GM23338 (cell line): ENCODE results near the gene AGR3. TPM values are rescaled to one million over a fixed set of nuclear protein-coding genes. Genes with fewer than 3 reads are reported as not detected.

ENCODE experiments used
- ATAC-seq: fragments of 200-7000 bp; cut with Tn5 transposase; 3 replicates; pipeline ENCODE4 v1.9.1; 2020
- DNase-seq: peaks from one replicate; pipeline ENCODE4 v3.0.0-alpha.2; 2015; ENCODE audit warnings: low spot score
- H2AFZ ChIP-seq: fragments of 200-600 bp; sonication (generic); 2 replicates; pipeline ENCODE4 v1.8.0; 2016; ENCODE audit warnings: antibody characterized with exemption, mild to moderate bottlenecking, moderate library complexity
- H3F3A ChIP-seq: fragments of 200-600 bp; sonication (generic); replicated peaks from 2 replicates; pipeline ENCODE4 v1.8.0; 2017; ENCODE audit warnings: antibody characterized with exemption, mixed run types, low read depth
- H3K27ac ChIP-seq: fragments of 200-600 bp; sonication (generic); 2 replicates; pipeline ENCODE4 v1.6.1; 2016; ENCODE audit warnings: low read depth
- H3K27me3 ChIP-seq: fragments of 200-600 bp; sonication (generic); 2 replicates; pipeline ENCODE4 v1.8.0; 2016; ENCODE audit warnings: mild to moderate bottlenecking, mixed run types, moderate library complexity; ENCODE audit not compliant: insufficient read depth
- H3K36me3 ChIP-seq: fragments of 200-600 bp; sonication (generic); 2 replicates; pipeline ENCODE4 v1.8.0; 2016; ENCODE audit warnings: mild to moderate bottlenecking; ENCODE audit not compliant: insufficient read depth
- H3K4me1 ChIP-seq: fragments of 200-600 bp; sonication (generic); 2 replicates; pipeline ENCODE4 v1.8.0; 2016; ENCODE audit warnings: mild to moderate bottlenecking, moderate library complexity; ENCODE audit not compliant: insufficient read depth
- H3K4me2 ChIP-seq: fragments of 200-600 bp; sonication (generic); 2 replicates; pipeline ENCODE4 v1.7.1; 2017; ENCODE audit warnings: mixed run types
- H3K4me3 ChIP-seq: fragments of 200-600 bp; sonication (generic); 2 replicates; pipeline ENCODE4 v1.6.1; 2016; ENCODE audit warnings: mixed run types
- H3K79me2 ChIP-seq: fragments of 200-600 bp; sonication (generic); replicated peaks from 2 replicates; pipeline ENCODE4 v1.8.0; 2017; ENCODE audit warnings: mild to moderate bottlenecking; ENCODE audit not compliant: insufficient read depth
- H3K9me2 ChIP-seq: fragments of 200-600 bp; sonication (generic); 2 replicates; pipeline ENCODE4 v1.8.0; 2017; ENCODE audit not compliant: insufficient read depth
- H4K20me1 ChIP-seq: fragments of 200-600 bp; sonication (generic); replicated peaks from 2 replicates; pipeline ENCODE4 v1.8.0; 2017; ENCODE audit warnings: mild to moderate bottlenecking; ENCODE audit not compliant: insufficient read depth
- H3K27ac Mint-ChIP-seq: 2 replicates; pipeline ENCODE4 v1.8.0; 2020; ENCODE audit warnings: inconsistent platforms, mild to moderate bottlenecking, moderate library complexity, mixed read lengths
- H3K27me3 Mint-ChIP-seq: 3 replicates; pipeline ENCODE4 v1.8.0; 2022; ENCODE audit warnings: low read depth, mild to moderate bottlenecking, moderate library complexity, mixed read lengths, inconsistent platforms; ENCODE audit not compliant: insufficient read depth, poor library complexity
- H3K36me3 Mint-ChIP-seq: 3 replicates; pipeline ENCODE4 v1.8.0; 2021; ENCODE audit warnings: low read depth, mild to moderate bottlenecking, inconsistent platforms, moderate library complexity, mixed read lengths
- H3K4me1 Mint-ChIP-seq: 3 replicates; pipeline ENCODE4 v1.8.0; 2020; ENCODE audit warnings: mild to moderate bottlenecking, inconsistent platforms, mixed read lengths
- H3K4me3 Mint-ChIP-seq: 3 replicates; pipeline ENCODE4 v1.8.0; 2021; ENCODE audit warnings: moderate library complexity, mild to moderate bottlenecking, inconsistent platforms, mixed read lengths
- H3K9me3 Mint-ChIP-seq: 3 replicates; pipeline ENCODE4 v1.8.0; 2020; ENCODE audit warnings: moderate library complexity, mild to moderate bottlenecking, inconsistent platforms, mixed read lengths
- CREB1 ChIP-seq: fragments of 250-450 bp; sonication (Bioruptor Pico); IDR thresholded peaks from 2 replicates; pipeline ENCODE4 v1.5.0; 2020; ENCODE audit warnings: low read depth, mild to moderate bottlenecking, moderate library complexity
- CTCF ChIP-seq, 2 experiments: fragments of 200-600 bp in 1 of 2; sonication (generic) in 1 of 2; conservative IDR thresholded peaks; 2 replicates each; pipeline versions ENCODE4 v1.5.1 to v1.6.1; 2016 to 2017; ENCODE audit warnings: antibody characterized with exemption in 2 of 2, low read depth in 2 of 2, mild to moderate bottlenecking in 2 of 2, moderate library complexity in 1 of 2
- ETS1 ChIP-seq: IDR thresholded peaks from 2 replicates; pipeline ENCODE4 v1.6.1; 2016; ENCODE audit warnings: antibody characterized with exemption
- JUNB ChIP-seq: IDR thresholded peaks from one replicate; pipeline ENCODE4 v1.6.1; 2016; ENCODE audit warnings: antibody characterized with exemption; ENCODE audit not compliant: unreplicated experiment
- POLR2AphosphoS5 ChIP-seq: IDR thresholded peaks from 2 replicates; pipeline ENCODE4 v1.6.1; 2016; ENCODE audit warnings: antibody characterized with exemption, low read depth
- ZNF114 ChIP-seq: fragments of 250-450 bp; sonication (Bioruptor Pico); IDR thresholded peaks from 2 replicates; pipeline ENCODE4 v1.5.0; 2020; ENCODE audit warnings: mild to moderate bottlenecking, moderate library complexity
- ZNF331 ChIP-seq: fragments of 250-450 bp; sonication (Bioruptor Pico); IDR thresholded peaks from 2 replicates; pipeline ENCODE4 v1.5.0; 2020; ENCODE audit warnings: low read depth, mild to moderate bottlenecking, moderate library complexity
- ZNF462 ChIP-seq: fragments of 250-450 bp; sonication (Bioruptor Pico); IDR thresholded peaks from 2 replicates; pipeline ENCODE4 v1.5.0; 2020; ENCODE audit warnings: mild to moderate bottlenecking, moderate library complexity
- polyA plus RNA-seq: library from polyadenylated mRNA; unstranded; fragments of >200 nt; fragmentation: Nextera tagmentation; extraction: Ambion mirVana; gene quantifications from 2 replicates; pipeline ENCODE4 v1.2.1, GENCODE V29; 2016
- total RNA-seq: library from RNA; depleted of rRNA; stranded (reverse); fragments of >200 nt; shearing (Covaris generic); gene quantifications from 2 replicates; pipeline ENCODE4 v1.2.3, GENCODE V29; 2014

AGR3 gene
- total and polyA plus RNA-seq, 2 experiments from 2014 or later: not detected

DNA sequence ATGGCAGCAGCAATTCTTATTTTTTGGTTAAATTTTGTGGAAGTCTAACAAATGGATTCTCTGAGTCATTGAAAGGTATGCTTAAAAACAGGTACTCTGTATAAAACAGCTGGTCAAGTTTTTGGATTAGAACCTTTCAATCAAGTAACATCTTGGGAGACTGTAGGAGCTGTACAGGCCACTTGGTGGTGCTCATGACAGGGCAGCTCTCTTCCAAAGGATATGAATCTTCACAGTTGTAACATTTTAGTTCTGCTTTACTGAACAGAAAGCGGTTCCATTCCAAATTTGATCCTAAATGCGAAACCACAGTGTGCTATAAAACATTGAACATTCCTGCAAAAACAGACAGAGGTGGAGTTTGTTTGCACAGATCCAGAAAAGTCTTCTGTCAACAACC lies 44.5 kb upstream of the AGR3 start:
- peak; percentile 34 for DNase-seq
- Histone ChIP-seq H3K79me2 (no peaks in the 10 kb centered on the region), H3K9me2 (0 out of 2 replicates have a peak, but pooled peaks cover 2% of the 10 kb centered on the region), H3K4me1 (0 out of 2 replicates have a peak, but pooled peaks cover 3% of the 10 kb centered on the region), H3F3A (no peaks in the 10 kb centered on the region), H3K27me3 (no peaks in the 10 kb centered on the region), H4K20me1 (no peaks in the 10 kb centered on the region), H3K27ac (no peak overlapping the region), H3K4me3 (no peak overlapping the region), H3K4me2 (no peak overlapping the region), H3K36me3 (no peaks in the 10 kb centered on the region), H2AFZ (no peak overlapping the region)
- Mint-ChIP-seq H3K27ac (no peak overlapping the region), H3K36me3 (no peaks in the 10 kb centered on the region), H3K27me3 (peaks cover 5% of the 10 kb centered on the region), H3K4me1 (peaks cover 4% of the 10 kb centered on the region; the same call in 2 of the 3 replicates), H3K4me3 (no peak overlapping the region), H3K9me3 (peaks cover 2% of the 10 kb centered on the region; the same call in 1 of the 3 replicates)
- peak; percentile 70; the same call in 2 of the 3 replicates for ATAC-seq
- TF ChIP-seq CTCF (conservative IDR thresholded peaks at IDR 0.05; ENCODE audit: low read depth in 2 of 2) (peak; percentile 54 to 65), ZNF462 (CRISPR knock-in tag) (no peak)

DNA sequence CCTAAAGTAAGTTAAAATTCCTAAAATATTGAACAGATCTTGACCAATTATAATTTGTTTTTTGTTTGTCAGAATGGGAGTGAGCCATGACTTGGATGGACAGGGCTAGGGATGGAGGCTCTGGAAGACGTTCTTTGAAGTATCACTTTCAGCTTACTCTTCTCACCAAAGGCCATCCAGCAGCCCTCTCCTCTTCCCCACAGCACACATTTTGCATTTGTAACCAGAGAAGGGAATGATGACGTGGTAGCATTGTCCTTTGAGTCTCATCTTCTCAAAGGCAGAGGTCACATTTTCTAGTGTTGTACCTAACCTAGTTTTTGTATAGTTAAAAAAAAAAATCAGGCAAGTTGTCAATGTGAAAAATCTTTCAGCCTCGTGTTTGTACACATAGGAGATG lies 43.8 kb upstream of the AGR3 start:
- Histone ChIP-seq H2AFZ (no peak overlapping the region), H3K4me1 (0 out of 2 replicates have a peak, but pooled peaks cover 3% of the 10 kb centered on the region), H3K27me3 (no peaks in the 10 kb centered on the region), H3K4me3 (no peak overlapping the region), H3K36me3 (no peaks in the 10 kb centered on the region), H3K27ac (no peak overlapping the region), H3F3A (no peaks in the 10 kb centered on the region), H4K20me1 (no peaks in the 10 kb centered on the region), H3K9me2 (0 out of 2 replicates have a peak, but pooled peaks cover 2% of the 10 kb centered on the region), H3K79me2 (no peaks in the 10 kb centered on the region), H3K4me2 (no peak overlapping the region)
- DNase-seq: no peak
- ATAC-seq: no peak
- no peaks in the 10 kb centered on the region for H3K36me3 Mint-ChIP-seq
- H3K27me3 Mint-ChIP-seq: peaks cover 5% of the 10 kb centered on the region
- H3K9me3 Mint-ChIP-seq: peaks cover 2% of the 10 kb centered on the region; the same call in 1 of the 3 replicates
- H3K4me1 Mint-ChIP-seq: peaks cover 6% of the 10 kb centered on the region; the same call in 2 of the 3 replicates
- H3K27ac Mint-ChIP-seq: no peak overlapping the region
- no peak overlapping the region for H3K4me3 Mint-ChIP-seq
- TF ChIP-seq ETS1: no peak
- no peak for TF ChIP-seq JUNB
- TF ChIP-seq ZNF331: no peak
- no peak for TF ChIP-seq POLR2AphosphoS5
- TF ChIP-seq ZNF114 (CRISPR knock-in tag): no peak
- no peak for TF ChIP-seq CREB1 (CRISPR knock-in tag)
